ENCODE measurements around the gene FBH1. TPM values are rescaled to one million over a fixed set of nuclear protein-coding genes. Genes with fewer than 3 reads are reported as not detected.

Gene FBH1
- total RNA-seq, 1 donor from 2014 or later, result 37.7 TPM

GRCh38 chr10:5892007-5892406, 2.0 kb downstream of the FBH1 start:
- Histone ChIP-seq H3K9ac (no peak overlapping the region), H3K4me2 (no peak overlapping the region), H4K20me1 (ENCODE audit: low read depth) (peaks cover 82% of the 10 kb centered on the region), H3F3A (ENCODE audit: low read depth) (peaks cover 27% of the 10 kb centered on the region), H3K27ac (no peak overlapping the region), H3K9me3 (ENCODE audit: low read depth) (no peaks in the 10 kb centered on the region), H3K36me3 (no peaks in the 10 kb centered on the region), H3K4me3 (no peak overlapping the region), H3K79me2 (ENCODE audit: low read depth) (peaks cover 77% of the 10 kb centered on the region), H3K27me3 (no peaks in the 10 kb centered on the region), H3K4me1 (peaks cover 33% of the 10 kb centered on the region), H2AFZ (replicated peaks) (no peak overlapping the region)
- peaks cover 33% of the 10 kb centered on the region for H3K4me1 Mint-ChIP-seq
- H3K36me3 Mint-ChIP-seq, result peaks cover 28% of the 10 kb centered on the region
- TF ChIP-seq EZH2phosphoT487 (IDR thresholded peaks at IDR 0.05) (no peak), EZH2 (IDR thresholded peaks at IDR 0.05) (no peak), CTCF (IDR thresholded peaks at IDR 0.05) (no peak)
- no peaks in the 10 kb centered on the region for H3K9me3 Mint-ChIP-seq
- no peak for DNase-seq (ENCODE audit: low spot score)
- no peaks in the 10 kb centered on the region for H3K27me3 Mint-ChIP-seq (ENCODE audit: insufficient read depth, low read depth)
- H3K4me3 Mint-ChIP-seq, result peak overlapping the region; percentile 16
- no peak overlapping the region for H3K27ac Mint-ChIP-seq

GRCh38 chr10:5893321-5893720, 3.3 kb downstream of the FBH1 start:
- no peak overlapping the region for H3K27ac ChIP-seq
- H2AFZ ChIP-seq (replicated peaks), result no peak overlapping the region
- H3F3A ChIP-seq (ENCODE audit: low read depth), result peaks cover 23% of the 10 kb centered on the region
- H3K9ac ChIP-seq, result no peak overlapping the region
- peaks cover 74% of the 10 kb centered on the region for H4K20me1 ChIP-seq (ENCODE audit: low read depth)
- H3K79me2 ChIP-seq (ENCODE audit: low read depth), result peaks cover 78% of the 10 kb centered on the region
- H3K4me3 Mint-ChIP-seq, result no peak overlapping the region
- TF ChIP-seq CTCF (IDR thresholded peaks at IDR 0.05) (no peak), EZH2phosphoT487 (IDR thresholded peaks at IDR 0.05) (no peak), EZH2 (IDR thresholded peaks at IDR 0.05) (no peak)
- no peaks in the 10 kb centered on the region for H3K36me3 ChIP-seq
- no peak for DNase-seq (ENCODE audit: low spot score)
- H3K27me3 ChIP-seq, result no peaks in the 10 kb centered on the region
- peaks cover 32% of the 10 kb centered on the region for H3K36me3 Mint-ChIP-seq
- H3K4me3 ChIP-seq, result no peak overlapping the region
- no peaks in the 10 kb centered on the region for H3K9me3 Mint-ChIP-seq
- H3K9me3 ChIP-seq (ENCODE audit: low read depth), result no peaks in the 10 kb centered on the region
- peaks cover 23% of the 10 kb centered on the region for H3K4me1 Mint-ChIP-seq
- H3K27me3 Mint-ChIP-seq (ENCODE audit: insufficient read depth, low read depth), result no peaks in the 10 kb centered on the region
- no peak overlapping the region for H3K4me2 ChIP-seq
- no peak overlapping the region for H3K27ac Mint-ChIP-seq
- peaks cover 30% of the 10 kb centered on the region for H3K4me1 ChIP-seq

- Histone ChIP-seq H3K4me1 (peaks cover 26% of the 10 kb centered on the region), H3K9ac (no peak overlapping the region), H3K9me3 (ENCODE audit: low read depth) (no peaks in the 10 kb centered on the region), H3K27me3 (no peaks in the 10 kb centered on the region), H4K20me1 (ENCODE audit: low read depth) (peaks cover 68% of the 10 kb centered on the region), H3K4me3 (no peak overlapping the region), H3K4me2 (no peak overlapping the region), H3F3A (ENCODE audit: low read depth) (peaks cover 16% of the 10 kb centered on the region), H3K36me3 (no peaks in the 10 kb centered on the region), H2AFZ (replicated peaks) (no peak overlapping the region), H3K27ac (no peak overlapping the region), H3K79me2 (ENCODE audit: low read depth) (peaks cover 82% of the 10 kb centered on the region)
- Mint-ChIP-seq H3K27me3 (ENCODE audit: insufficient read depth, low read depth) (no peaks in the 10 kb centered on the region), H3K4me1 (peaks cover 19% of the 10 kb centered on the region), H3K36me3 (peaks cover 32% of the 10 kb centered on the region), H3K4me3 (no peak overlapping the region), H3K9me3 (no peaks in the 10 kb centered on the region), H3K27ac (no peak overlapping the region)
- no peak for TF ChIP-seq CTCF (IDR thresholded peaks at IDR 0.05)
- TF ChIP-seq EZH2 (IDR thresholded peaks at IDR 0.05), result no peak
- TF ChIP-seq EZH2phosphoT487 (IDR thresholded peaks at IDR 0.05), result no peak
- DNase-seq (ENCODE audit: low spot score), result no peak
These were observed 4.4 kb downstream of the FBH1 start for GRCh38 chr10:5894403-5894802.

Data from neural progenitor cell (in vitro differentiated cells).